ENCODE data around the gene COL9A3.
A peak's percentile ranks its signal among the peaks of the same experiment; 100 is the strongest.

The COL9A3 gene

DNA sequence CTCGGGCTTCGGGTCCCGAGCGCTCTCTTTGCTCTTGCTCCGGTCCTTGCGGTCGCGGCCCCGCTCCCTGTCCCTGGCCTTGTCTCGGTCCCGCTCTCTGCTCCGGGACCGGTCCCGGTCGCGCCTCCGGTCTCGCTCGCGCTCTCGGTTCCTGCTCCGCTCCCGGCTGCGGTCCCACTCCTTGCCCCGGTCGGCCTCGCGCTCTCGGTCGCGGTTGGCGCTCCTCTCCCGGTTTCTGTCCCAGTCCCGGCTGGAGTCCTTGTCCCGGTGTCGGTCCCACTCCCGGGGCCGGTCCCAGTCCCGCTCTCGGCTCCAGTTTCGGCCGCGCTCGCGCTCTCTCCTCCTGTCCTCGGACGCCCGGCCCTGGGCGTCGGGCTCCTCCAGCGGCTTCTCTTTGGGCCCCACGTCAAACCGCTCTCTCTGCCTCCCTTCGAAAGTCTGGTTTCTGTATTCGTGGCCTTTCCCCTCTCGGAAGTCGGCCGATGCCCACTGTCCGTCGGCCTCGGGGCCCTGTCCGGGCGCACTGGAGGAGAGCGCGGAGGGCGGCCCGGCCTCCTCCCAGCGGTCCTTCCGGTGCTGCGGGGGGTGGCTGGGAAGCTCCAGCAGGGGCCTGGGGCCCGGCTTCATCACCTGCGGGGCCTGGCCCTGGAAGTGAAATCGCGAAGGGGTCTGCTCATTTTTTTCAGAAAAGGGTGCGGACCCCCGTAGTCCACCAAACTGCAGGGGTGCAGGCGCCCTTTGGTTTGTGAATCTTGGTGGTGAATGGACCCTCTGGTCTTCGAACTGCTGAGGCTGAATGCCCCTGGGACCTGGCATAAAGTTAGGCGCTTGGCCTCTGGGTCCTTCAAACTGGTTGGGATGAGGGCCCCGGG is 62.7 kb downstream of the COL9A3 start:
- no peak for DNase-seq (ENCODE audit: low read depth, low spot score)

DNA sequence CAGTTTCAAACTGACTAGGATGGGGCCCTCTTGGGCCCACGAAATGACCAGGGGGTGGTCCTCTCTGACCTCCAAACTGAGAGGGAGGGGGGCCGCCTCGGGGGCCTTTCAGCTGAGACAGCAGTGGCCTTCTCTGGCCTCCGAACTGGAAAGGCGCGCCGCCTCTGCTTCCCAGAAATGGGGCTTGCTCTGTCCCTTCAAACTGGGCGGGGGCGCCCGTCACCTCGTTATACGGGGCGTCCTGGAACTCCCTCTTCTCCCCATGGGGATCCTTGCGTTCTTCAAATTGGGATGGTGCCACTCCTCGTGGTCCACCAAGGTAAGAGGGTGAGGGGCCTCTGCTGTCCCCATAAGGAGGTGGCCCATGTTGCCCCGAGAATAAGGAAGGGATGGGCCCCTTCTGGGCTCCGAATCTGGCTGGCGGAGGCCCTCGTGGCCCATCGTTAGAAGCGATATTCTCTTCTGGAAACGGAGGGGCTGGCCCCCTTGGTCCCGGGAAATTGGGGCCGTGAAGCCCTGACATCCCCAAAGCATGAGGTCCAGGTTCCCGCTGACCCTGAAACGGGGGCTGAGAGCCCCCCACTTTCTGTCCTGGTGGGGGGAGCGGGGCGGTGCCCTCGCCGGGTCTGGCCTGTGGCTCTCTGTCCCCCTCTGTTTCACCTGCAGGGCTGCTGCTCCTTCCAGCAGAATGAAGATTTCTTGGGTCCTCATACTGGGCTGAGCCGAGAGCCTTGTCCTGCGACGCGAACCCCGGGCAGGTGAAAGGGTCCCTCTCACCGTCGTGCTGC is 63.5 kb downstream of the COL9A3 start:
- DNase-seq (ENCODE audit: low read depth, low spot score) = no peak

DNA sequence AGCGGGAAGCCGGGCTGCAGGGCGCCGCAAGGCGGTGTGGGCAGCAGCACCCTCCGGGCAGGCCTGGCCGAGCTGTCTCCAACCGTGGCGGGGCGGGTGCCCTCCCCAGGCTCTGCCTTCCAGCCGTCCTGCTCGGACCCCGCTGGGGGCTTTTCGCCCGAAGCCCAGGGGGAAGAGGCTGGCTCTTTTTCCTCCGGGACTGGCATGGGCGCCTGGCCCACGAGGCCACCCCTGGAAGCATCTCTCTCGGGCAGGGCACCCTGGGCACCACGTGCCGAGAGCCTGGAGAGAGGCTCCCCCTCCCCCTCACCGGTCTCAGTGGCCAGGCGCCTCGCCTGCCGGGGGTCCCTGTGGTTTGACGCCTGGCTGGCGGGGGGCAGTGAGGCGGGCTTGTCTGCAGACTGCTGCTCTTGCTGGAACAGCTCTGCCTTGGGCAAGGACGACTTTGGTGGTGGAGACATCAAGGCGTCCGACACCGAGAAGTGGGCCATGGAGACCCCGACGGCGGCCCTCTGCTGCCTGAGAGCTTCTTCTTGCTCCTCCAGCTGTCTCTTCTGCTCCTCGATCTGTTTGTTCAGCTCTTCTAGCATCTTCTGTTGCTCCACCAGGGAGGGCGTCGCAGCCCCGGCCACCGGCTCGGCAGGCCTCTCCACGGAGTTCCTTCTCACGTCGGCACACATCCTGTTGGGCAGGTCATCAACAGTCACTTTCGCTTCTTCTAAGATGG is 64.2 kb downstream of the COL9A3 start:
- no peak for DNase-seq (ENCODE audit: low read depth, low spot score)

DNA sequence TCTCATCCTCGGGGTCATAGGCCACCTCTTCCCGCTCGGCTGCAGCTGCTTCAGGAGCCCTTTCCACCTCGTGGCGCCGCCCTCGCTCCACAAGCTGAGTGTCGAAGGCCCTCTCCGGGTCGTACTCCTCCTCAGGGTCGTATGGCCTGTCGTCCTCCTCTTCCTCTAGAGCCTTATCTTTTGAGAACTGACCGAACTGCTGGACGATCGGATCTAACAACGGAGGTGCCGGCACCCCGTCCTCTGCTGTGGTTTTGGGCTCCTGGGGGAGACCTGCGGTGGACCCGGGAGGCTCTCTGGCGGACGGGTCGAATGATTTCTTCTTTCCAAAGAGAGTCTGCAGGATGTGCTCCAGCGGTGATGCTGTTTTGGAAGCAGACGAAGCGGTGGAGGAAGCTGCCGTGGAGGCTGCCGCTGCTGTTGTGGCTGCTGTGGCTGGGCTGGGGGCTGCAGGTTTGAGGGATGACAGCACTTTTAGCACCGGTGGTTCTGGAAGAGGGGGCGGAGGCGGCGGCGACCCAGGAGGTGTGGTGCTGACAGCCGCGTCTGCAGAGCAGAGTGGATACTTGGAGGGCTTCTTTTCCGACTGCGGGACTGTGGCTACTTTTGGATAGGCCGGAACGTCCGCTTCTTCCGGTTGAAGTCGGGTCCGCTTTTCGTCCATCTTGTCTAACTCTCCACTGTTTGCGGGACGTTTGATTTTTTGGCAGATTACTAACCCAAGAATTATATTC is 65.0 kb downstream of the COL9A3 start:
- DNase-seq (ENCODE audit: low read depth, low spot score) = no peak

DNA sequence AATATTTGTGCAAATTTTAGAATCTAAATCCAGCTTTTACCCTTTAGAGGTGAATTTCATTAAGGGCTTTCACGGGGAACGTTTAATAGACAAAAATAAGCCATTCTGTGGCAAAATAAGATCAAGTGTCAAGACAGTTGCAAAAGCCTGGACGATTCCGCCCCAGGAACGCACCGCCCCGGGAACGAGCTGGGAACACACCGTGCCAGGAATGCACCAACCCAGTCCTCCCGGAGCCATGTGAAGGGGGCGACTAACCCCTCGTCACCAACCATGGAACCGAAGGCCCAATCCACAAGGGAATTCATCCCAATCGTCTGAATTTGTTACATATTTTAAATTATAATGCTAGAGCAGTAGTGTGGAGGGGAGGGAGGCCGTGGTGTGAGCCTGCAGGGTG is 65.6 kb downstream of the COL9A3 start:
- no peak for DNase-seq (ENCODE audit: low read depth, low spot score)

DNA sequence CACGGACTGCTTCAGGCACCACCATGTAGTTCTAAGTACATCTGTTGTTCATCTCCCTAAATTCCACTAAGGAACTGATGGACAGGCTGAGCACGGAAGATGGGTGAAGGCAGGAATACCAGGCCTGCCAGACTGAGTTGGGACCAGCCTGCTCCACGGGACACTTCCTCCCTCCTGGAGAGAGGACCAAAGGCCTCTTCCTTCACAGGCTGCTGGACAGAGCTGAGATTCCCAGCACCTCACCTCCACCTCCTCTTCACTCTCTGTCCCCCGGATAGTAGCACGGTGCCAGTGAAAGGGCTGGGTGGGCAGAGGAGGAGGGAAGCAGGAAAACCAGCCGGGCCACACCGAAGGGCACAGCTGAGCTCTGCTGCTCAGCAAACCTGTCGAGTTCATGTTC is 67.7 kb downstream of the COL9A3 start:
- DNase-seq (ENCODE audit: low read depth, low spot score) = no peak

DNA sequence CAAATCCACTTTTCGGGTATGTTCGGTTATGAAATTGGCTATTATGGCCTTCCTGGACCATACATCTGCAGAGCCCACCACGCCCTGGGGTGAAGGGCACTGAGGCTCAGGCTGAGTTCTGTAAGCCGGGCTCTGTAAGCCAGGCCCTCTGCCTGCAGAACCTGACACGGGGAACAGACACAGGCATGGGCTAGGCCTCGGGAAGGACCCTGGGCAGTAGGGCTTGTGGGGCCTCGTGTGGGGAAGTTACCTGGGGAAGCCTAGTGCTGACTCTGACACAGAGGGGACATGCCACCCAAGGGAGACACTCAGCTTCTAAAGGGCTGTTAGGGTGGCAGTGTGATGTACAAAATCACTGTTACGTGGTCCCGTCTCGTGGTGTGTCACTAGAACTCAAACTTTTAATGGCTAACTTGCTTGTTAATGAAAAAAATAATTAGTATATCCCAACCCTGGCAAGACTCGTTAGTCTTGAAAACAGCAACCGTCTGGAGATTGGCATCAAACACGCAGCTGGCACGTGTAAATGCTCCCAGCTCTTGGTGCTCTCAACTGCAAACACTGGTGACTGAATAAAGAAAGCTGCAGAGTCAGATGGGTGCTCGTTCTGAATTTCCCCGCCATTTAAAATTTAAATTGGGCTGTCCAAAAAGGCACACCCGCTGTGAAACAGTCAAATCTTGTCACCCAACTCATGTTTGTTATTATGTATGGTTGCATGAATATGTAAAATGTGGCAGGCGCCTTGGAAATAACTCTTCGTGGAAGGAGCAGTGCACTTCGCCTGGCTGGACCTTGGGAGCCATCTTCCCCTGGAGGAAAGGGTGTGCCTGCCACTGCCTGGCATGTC is 68.4 kb downstream of the COL9A3 start:
- DNase-seq (ENCODE audit: low read depth, low spot score) = no peak

DNA sequence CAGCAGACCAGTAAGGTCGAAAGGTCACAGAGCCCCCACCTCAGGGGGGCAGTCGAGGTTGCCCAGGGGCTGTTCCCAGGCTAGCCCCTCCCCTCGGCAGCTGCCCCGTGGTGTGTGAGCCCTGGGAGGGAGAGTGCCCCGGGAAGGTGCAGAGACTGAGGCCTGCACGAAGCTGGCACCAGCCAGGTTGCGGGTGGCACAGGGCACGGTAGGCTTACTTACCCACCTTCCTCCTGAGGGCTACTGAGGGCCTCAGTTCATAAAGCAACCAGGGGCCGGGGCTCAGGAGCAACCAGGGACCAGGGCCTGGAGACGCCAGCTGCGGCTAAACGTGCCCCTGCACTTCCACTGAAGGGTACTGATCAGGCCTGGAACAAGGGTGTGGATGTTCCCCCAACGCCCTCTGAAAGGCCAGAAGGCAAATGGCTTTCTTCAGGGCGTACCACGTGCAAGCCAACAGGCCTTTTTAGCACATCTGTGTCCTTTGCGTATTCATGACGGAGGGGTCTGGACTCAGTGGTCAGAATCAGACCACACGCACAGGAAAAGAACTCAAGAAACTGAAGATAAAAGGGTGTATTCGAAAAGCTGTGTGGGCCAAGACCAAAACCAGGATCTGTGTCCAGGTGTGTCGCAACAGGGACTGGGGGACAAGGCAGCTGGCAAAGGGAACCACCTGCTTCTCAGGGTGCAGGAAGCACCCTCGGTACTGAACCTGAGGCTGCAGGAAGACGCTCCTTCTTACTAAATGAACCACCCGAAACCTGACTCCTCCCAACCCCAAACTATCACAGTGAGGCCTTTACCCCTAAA is 69.3 kb downstream of the COL9A3 start:
- no peak for DNase-seq (ENCODE audit: low read depth, low spot score)

DNA sequence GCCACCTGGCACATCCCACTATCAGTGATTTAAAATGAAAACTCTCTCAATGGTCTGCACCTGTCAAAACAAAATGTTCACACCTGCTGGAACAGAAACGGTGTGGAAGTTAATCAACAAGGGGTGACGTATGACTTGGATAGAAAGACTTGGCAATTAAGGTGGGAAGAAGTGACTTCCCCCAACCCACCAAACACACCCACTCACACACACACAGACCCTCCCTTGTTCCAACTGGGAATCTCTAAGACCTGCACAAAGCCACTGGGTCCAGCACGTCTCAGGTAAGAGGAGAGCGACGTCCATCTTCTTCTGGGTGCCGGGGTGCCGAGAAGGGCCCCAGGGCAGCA is 69.8 kb downstream of the COL9A3 start:
- no peak for DNase-seq (ENCODE audit: low read depth, low spot score)

DNA sequence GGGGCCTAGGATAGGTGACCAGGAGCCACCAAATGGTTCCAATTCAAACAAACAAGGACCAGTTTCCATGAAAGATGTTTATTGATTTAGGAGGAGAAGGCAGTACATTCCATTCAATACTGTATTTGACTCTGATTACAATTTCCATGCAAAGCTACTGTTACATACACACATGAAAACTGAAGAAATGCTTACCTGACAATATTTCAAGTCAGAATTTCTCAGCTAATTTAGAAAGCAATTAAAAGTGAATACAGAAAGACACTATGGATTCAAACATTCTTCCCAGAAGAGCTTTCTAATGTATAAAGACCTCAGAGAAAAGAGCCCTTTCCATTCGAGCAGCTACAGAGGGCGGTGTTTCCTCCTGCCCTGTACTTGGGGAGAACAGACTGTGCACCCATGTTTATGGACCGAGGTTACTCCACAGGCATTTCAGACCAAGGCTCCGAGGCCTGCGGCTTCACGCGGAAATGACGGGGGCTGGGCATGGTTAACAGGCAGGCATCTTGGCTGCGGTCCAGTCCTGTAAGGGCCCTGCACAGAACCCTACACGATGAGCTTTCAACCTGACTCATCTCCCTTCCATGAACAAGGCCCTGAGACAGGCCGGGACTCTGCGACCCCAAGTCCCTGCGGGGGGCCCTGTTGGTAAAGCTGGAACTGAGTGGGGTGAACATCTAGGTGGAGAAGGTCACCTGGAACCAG is 70.5 kb downstream of the COL9A3 start:
- DNase-seq (ENCODE audit: low read depth, low spot score) = peak; percentile 96

DNA sequence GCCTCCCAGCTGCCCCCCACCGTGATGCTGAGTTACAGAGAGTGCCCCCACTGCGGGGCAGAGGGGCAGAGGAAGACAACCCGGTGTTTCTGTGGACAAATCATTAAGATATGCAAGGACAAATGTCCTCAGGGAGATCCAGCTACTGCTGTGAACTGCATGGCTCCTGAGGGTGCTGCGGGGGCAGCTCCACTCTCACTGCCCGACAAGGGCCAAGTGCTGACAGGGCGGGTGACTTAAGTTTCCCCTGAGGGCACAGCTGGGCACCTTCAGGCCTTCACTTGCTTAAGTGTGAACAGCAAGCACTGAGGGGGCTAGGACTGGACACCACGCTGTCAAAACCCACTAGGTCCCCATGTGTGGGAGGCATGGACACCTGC is 71.0 kb downstream of the COL9A3 start:
- no peak for DNase-seq (ENCODE audit: low read depth, low spot score)

DNA sequence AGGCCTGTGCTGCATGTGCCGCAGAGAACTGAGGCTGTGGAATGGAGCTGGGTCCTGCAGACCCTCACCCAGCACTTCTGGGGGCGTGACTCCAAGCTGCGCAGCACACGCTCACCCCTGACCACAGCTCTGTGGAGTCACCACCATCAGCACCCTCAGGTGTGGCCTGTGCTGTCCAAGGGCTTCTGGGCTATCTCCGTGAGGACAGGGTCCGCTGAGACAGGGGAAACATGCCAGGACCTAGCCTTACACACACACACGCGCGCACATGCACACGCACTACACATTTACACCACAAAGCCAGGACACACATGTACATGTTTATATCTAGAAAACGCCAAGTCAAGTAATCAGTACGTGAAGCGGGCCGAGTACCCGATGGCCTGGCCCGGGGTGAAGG is 71.6 kb downstream of the COL9A3 start:
- no peak for DNase-seq (ENCODE audit: low read depth, low spot score)

DNA sequence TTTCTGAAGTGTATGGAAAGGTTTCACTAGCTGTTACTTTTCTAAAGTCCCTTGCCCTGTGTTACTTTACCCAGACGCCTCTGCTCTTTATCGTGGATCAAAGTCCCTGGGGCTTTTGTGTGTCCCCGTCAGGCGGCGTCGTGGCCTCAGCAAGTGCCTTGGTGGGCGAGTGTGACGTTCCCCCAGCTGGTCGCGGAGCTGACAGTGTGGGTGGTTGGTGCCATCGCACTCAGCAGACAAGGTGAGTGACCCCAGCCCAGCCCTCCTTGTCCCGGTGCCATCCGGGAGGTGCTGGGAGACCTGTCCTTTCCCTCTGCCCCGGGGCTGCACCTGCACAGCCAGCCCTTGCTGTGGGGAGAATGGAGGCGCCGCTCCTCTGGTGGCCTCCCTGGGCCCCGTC is 72.1 kb downstream of the COL9A3 start:
- DNase-seq (ENCODE audit: low read depth, low spot score) = no peak

DNA sequence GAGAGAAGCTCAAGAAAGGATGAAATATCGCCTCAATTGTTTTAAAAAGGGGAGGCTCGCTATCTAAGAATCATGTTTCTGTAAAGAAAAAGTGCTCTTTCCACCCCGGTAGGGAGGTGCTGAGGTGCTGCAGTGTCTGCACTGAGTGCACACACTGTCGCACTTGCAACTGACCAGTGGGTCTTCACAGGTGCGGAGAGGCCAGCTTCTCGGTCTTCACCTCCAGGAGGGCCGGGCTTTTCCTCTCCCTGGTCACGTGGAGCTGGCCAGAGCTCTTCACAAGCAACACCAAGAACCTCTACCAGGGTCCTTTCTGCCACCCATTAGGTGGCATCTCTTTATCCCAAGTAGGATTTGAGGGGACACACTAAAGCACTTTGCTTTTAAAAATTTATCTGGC is 72.6 kb downstream of the COL9A3 start:
- DNase-seq (ENCODE audit: low read depth, low spot score) = no peak

DNA sequence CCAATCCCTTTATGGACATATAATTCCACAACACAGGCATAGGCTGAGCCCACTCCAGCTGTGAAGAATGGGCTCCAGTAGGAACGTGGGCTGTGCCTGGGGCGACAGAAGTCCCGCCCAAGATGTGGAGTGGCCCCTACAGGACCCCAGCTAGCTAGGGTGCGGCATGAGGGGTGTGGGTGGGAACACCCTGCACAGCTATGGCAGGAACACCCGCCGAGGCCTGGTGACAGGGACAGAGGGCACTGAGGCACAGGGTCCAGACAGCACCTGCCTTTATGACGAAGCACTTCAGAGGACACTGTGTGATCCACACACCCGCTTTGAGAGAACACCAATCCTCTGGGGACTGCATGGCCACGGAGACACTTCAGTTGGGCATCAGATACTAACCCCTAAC is 73.0 kb downstream of the COL9A3 start:
- DNase-seq (ENCODE audit: low read depth, low spot score) = no peak

DNA sequence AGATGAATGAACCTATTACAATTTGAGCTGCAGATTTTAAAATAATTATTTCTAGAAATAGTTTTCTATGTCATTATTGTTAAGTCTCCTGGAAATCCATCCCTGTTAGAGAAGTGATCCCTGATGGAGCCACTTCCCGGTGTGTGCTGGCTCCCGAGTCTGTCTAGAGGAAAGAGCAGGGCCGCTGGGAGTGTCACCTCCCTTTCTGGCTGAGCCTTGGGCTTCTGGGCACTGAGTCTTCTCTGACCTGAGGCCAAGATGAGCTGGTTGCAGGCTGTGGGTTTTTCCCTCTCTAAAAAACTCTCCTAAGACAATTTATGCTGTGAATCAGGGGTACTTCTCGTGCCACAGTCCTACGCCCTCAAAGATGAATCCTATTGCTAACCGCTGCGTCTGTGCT is 73.6 kb downstream of the COL9A3 start:
- no peak for DNase-seq (ENCODE audit: low read depth, low spot score)

All from astrocyte of the hippocampus (primary cell).